ACC112 (cell line): Measurements from ENCODE around the gene ZNF135.

Experiments used
- H2AFZ ChIP-seq: fragments of 200-600 bp; sonication (generic); one replicate; pipeline ENCODE4 v1.6.0; 2017; ENCODE audit warnings: antibody characterized with exemption, low read length; ENCODE audit not compliant: unreplicated experiment
- H3K27ac ChIP-seq: fragments of 200-600 bp; sonication (generic); 2 replicates; pipeline ENCODE4 v1.5.1; 2014; ENCODE audit warnings: low read depth, mild to moderate bottlenecking, antibody characterized with exemption, low read length, moderate library complexity
- H3K27me3 ChIP-seq: fragments of 200-600 bp; sonication (generic); 2 replicates; pipeline ENCODE4 v1.6.1; 2014; ENCODE audit warnings: mild to moderate bottlenecking, antibody characterized with exemption, low read length, moderate library complexity, mixed read lengths; ENCODE audit not compliant: insufficient read depth
- H3K36me3 ChIP-seq: fragments of 200-600 bp; sonication (generic); 2 replicates; pipeline ENCODE4 v1.6.1; 2016; ENCODE audit warnings: mild to moderate bottlenecking, antibody characterized with exemption, low read length, moderate library complexity, mixed read lengths; ENCODE audit not compliant: insufficient read depth
- H3K4me1 ChIP-seq: fragments of 200-600 bp; sonication (generic); one replicate; pipeline ENCODE4 v1.6.1; 2016; ENCODE audit warnings: low read length, mixed read lengths; ENCODE audit not compliant: insufficient read depth, unreplicated experiment, control insufficient read depth
- H3K4me3 ChIP-seq: fragments of 200-600 bp; sonication (generic); 2 replicates; pipeline ENCODE4 v1.5.1; 2014; ENCODE audit warnings: mild to moderate bottlenecking, low read depth, low read length
- H3K79me2 ChIP-seq: fragments of 200-600 bp; sonication (generic); one replicate; pipeline ENCODE4 v1.6.0; 2016; ENCODE audit warnings: low read length; ENCODE audit not compliant: control insufficient read depth, unreplicated experiment, insufficient read depth

ZNF135 gene

GRCh38 chr19:58047672-58048071 is 11.4 kb upstream of the ZNF135 start:
- Histone ChIP-seq H3K4me1 (no peaks in the 10 kb centered on the region), H3K79me2 (no peaks in the 10 kb centered on the region), H3K4me3 (no peak overlapping the region), H3K27ac (no peak overlapping the region), H2AFZ (no peak overlapping the region), H3K36me3 (no peaks in the 10 kb centered on the region), H3K27me3 (no peaks in the 10 kb centered on the region)

GRCh38 chr19:58052256-58052655 is 6.8 kb upstream of the ZNF135 start:
- Histone ChIP-seq H3K79me2 (no peaks in the 10 kb centered on the region), H3K4me3 (no peak overlapping the region), H3K27me3 (no peaks in the 10 kb centered on the region), H3K36me3 (no peaks in the 10 kb centered on the region), H3K27ac (no peak overlapping the region), H3K4me1 (no peaks in the 10 kb centered on the region), H2AFZ (no peak overlapping the region)

GRCh38 chr19:58053480-58054156 is 5.5 kb upstream of the ZNF135 start:
- Histone ChIP-seq H3K27me3 (no peaks in the 10 kb centered on the region), H3K4me3 (no peak overlapping the region), H3K36me3 (no peaks in the 10 kb centered on the region), H3K79me2 (no peaks in the 10 kb centered on the region), H3K4me1 (no peaks in the 10 kb centered on the region), H2AFZ (no peak overlapping the region), H3K27ac (no peak overlapping the region)

- no peaks in the 10 kb centered on the region for H3K4me1 ChIP-seq
- H3K4me3 ChIP-seq: peak overlapping the region; percentile 25; the same call in 1 of the 2 replicates
- no peak overlapping the region for H2AFZ ChIP-seq
- no peak overlapping the region for H3K27ac ChIP-seq
- no peaks in the 10 kb centered on the region for H3K79me2 ChIP-seq
- no peaks in the 10 kb centered on the region for H3K36me3 ChIP-seq
- H3K27me3 ChIP-seq: no peaks in the 10 kb centered on the region
These were observed 3.9 kb upstream of the ZNF135 start for GRCh38 chr19:58054901-58055874.

- Histone ChIP-seq H2AFZ (no peak overlapping the region), H3K27me3 (no peaks in the 10 kb centered on the region), H3K27ac (no peak overlapping the region), H3K4me3 (no peak overlapping the region), H3K79me2 (no peaks in the 10 kb centered on the region), H3K4me1 (no peaks in the 10 kb centered on the region), H3K36me3 (no peaks in the 10 kb centered on the region)
These were observed 2.8 kb upstream of the ZNF135 start for GRCh38 chr19:58056261-58056660.

GRCh38 chr19:58056861-58057260 is 2.2 kb upstream of the ZNF135 start:
- no peaks in the 10 kb centered on the region for H3K4me1 ChIP-seq
- no peak overlapping the region for H2AFZ ChIP-seq
- no peak overlapping the region for H3K4me3 ChIP-seq
- no peaks in the 10 kb centered on the region for H3K27me3 ChIP-seq
- no peak overlapping the region for H3K27ac ChIP-seq
- H3K36me3 ChIP-seq: no peaks in the 10 kb centered on the region
- no peaks in the 10 kb centered on the region for H3K79me2 ChIP-seq

GRCh38 chr19:58058467-58058866 is 615 bp upstream of the ZNF135 start:
- Histone ChIP-seq H3K4me1 (no peaks in the 10 kb centered on the region), H3K36me3 (no peaks in the 10 kb centered on the region), H2AFZ (peak overlapping the region; percentile 32), H3K27ac (peak overlapping the region; percentile 60; the same call in 1 of the 2 replicates), H3K27me3 (no peaks in the 10 kb centered on the region), H3K79me2 (no peaks in the 10 kb centered on the region), H3K4me3 (peak overlapping the region; percentile 77)

- Histone ChIP-seq H3K27ac (peak overlapping the region; percentile 60; the same call in 1 of the 2 replicates), H3K27me3 (no peaks in the 10 kb centered on the region), H3K4me1 (no peaks in the 10 kb centered on the region), H3K4me3 (peak overlapping the region; percentile 77), H2AFZ (peak overlapping the region; percentile 29), H3K36me3 (no peaks in the 10 kb centered on the region), H3K79me2 (no peaks in the 10 kb centered on the region)
These were observed 593 bp downstream of the ZNF135 start for GRCh38 chr19:58059671-58060078.

- no peak overlapping the region for H3K27ac ChIP-seq
- no peaks in the 10 kb centered on the region for H3K4me1 ChIP-seq
- H3K4me3 ChIP-seq: peak overlapping the region; percentile 77; the same call in 1 of the 2 replicates
- H2AFZ ChIP-seq: no peak overlapping the region
- no peaks in the 10 kb centered on the region for H3K27me3 ChIP-seq
- no peaks in the 10 kb centered on the region for H3K36me3 ChIP-seq
- no peaks in the 10 kb centered on the region for H3K79me2 ChIP-seq
These were observed 1.1 kb downstream of the ZNF135 start for GRCh38 chr19:58060231-58060630.

GRCh38 chr19:58063712-58064111 is 4.6 kb downstream of the ZNF135 start:
- H2AFZ ChIP-seq: no peak overlapping the region
- no peaks in the 10 kb centered on the region for H3K79me2 ChIP-seq
- no peak overlapping the region for H3K27ac ChIP-seq
- H3K4me3 ChIP-seq: no peak overlapping the region
- peaks cover 7% of the 10 kb centered on the region; the same call in 1 of the 2 replicates for H3K36me3 ChIP-seq
- H3K4me1 ChIP-seq: no peaks in the 10 kb centered on the region
- no peaks in the 10 kb centered on the region for H3K27me3 ChIP-seq
